Measurements from ENCODE around the gene RAB19.
A peak's percentile ranks its signal among the peaks of the same experiment; 100 is the strongest.
"Not testable (repeated sequence)": the region's sequence is repeated elsewhere in the genome, so short reads cannot be mapped to it uniquely, and the experiment has no call there.

The RAB19 gene

GRCh38 chr7:140453785-140454656 lies 50.2 kb downstream of the RAB19 start:
- Histone ChIP-seq H3K27ac (ENCODE audit: low read depth, low read length) (peak overlapping the region; percentile 80), H3K36me3 (ENCODE audit: control insufficient read depth, insufficient read depth, low read length) (peaks cover 65% of the 10 kb centered on the region), H3K4me1 (ENCODE audit: control insufficient read depth, insufficient read depth, low read length) (peaks cover 68% of the 10 kb centered on the region)
- not testable (repeated sequence) for H3K4me3 ChIP-seq (ENCODE audit: low read depth, low read length); H3K9ac ChIP-seq (ENCODE audit: low read length); H3K27me3 ChIP-seq (ENCODE audit: control insufficient read depth, insufficient read depth, low read length); H3K9me3 ChIP-seq (ENCODE audit: control insufficient read depth, insufficient read depth, low read depth, low read length)

- H3K27me3 ChIP-seq (ENCODE audit: control insufficient read depth, insufficient read depth, low read length): no peaks in the 10 kb centered on the region
- H3K4me3 ChIP-seq (ENCODE audit: low read depth, low read length): no peak overlapping the region
- peaks cover 71% of the 10 kb centered on the region for H3K36me3 ChIP-seq (ENCODE audit: control insufficient read depth, insufficient read depth, low read length)
- H3K4me1 ChIP-seq (ENCODE audit: control insufficient read depth, insufficient read depth, low read length): peaks cover 65% of the 10 kb centered on the region
- H3K27ac ChIP-seq (ENCODE audit: low read depth, low read length): peak overlapping the region; percentile 80; the same call in 1 of the 2 replicates
- no peak overlapping the region for H3K9ac ChIP-seq (ENCODE audit: low read length)
- H3K9me3 ChIP-seq (ENCODE audit: control insufficient read depth, insufficient read depth, low read depth, low read length): no peaks in the 10 kb centered on the region
These were observed 50.8 kb downstream of the RAB19 start for GRCh38 chr7:140454657-140455015.

- H3K4me1 ChIP-seq (ENCODE audit: control insufficient read depth, insufficient read depth, low read length): peaks cover 57% of the 10 kb centered on the region
- H3K9me3 ChIP-seq (ENCODE audit: control insufficient read depth, insufficient read depth, low read depth, low read length): no peaks in the 10 kb centered on the region
- peak overlapping the region; percentile 17; the same call in 1 of the 2 replicates for H3K4me3 ChIP-seq (ENCODE audit: low read depth, low read length)
- peak overlapping the region; percentile 80 for H3K27ac ChIP-seq (ENCODE audit: low read depth, low read length)
- H3K9ac ChIP-seq (ENCODE audit: low read length): peak overlapping the region; percentile 25
- H3K27me3 ChIP-seq (ENCODE audit: control insufficient read depth, insufficient read depth, low read length): no peaks in the 10 kb centered on the region
- H3K36me3 ChIP-seq (ENCODE audit: control insufficient read depth, insufficient read depth, low read length): peaks cover 79% of the 10 kb centered on the region
These were observed 51.9 kb downstream of the RAB19 start for GRCh38 chr7:140455743-140456142.

GRCh38 chr7:140456551-140457051 lies 52.7 kb downstream of the RAB19 start:
- Histone ChIP-seq H3K36me3 (ENCODE audit: control insufficient read depth, insufficient read depth, low read length) (peaks cover 87% of the 10 kb centered on the region), H3K4me1 (ENCODE audit: control insufficient read depth, insufficient read depth, low read length) (peaks cover 52% of the 10 kb centered on the region), H3K9ac (ENCODE audit: low read length) (no peak overlapping the region), H3K27me3 (ENCODE audit: control insufficient read depth, insufficient read depth, low read length) (no peaks in the 10 kb centered on the region), H3K27ac (ENCODE audit: low read depth, low read length) (no peak overlapping the region), H3K9me3 (ENCODE audit: control insufficient read depth, insufficient read depth, low read depth, low read length) (no peaks in the 10 kb centered on the region), H3K4me3 (ENCODE audit: low read depth, low read length) (no peak overlapping the region)

GRCh38 chr7:140458201-140458600 lies 54.3 kb downstream of the RAB19 start:
- no peaks in the 10 kb centered on the region for H3K27me3 ChIP-seq (ENCODE audit: control insufficient read depth, insufficient read depth, low read length)
- H3K4me1 ChIP-seq (ENCODE audit: control insufficient read depth, insufficient read depth, low read length): peaks cover 45% of the 10 kb centered on the region
- H3K9me3 ChIP-seq (ENCODE audit: control insufficient read depth, insufficient read depth, low read depth, low read length): no peaks in the 10 kb centered on the region
- H3K36me3 ChIP-seq (ENCODE audit: control insufficient read depth, insufficient read depth, low read length): peaks cover 91% of the 10 kb centered on the region
- H3K27ac ChIP-seq (ENCODE audit: low read depth, low read length): no peak overlapping the region
- no peak overlapping the region for H3K9ac ChIP-seq (ENCODE audit: low read length)
- no peak overlapping the region for H3K4me3 ChIP-seq (ENCODE audit: low read depth, low read length)

GRCh38 chr7:140458916-140459315 lies 55.1 kb downstream of the RAB19 start:
- peaks cover 89% of the 10 kb centered on the region for H3K36me3 ChIP-seq (ENCODE audit: control insufficient read depth, insufficient read depth, low read length)
- no peak overlapping the region for H3K27ac ChIP-seq (ENCODE audit: low read depth, low read length)
- H3K4me1 ChIP-seq (ENCODE audit: control insufficient read depth, insufficient read depth, low read length): peaks cover 45% of the 10 kb centered on the region
- H3K4me3 ChIP-seq (ENCODE audit: low read depth, low read length): no peak overlapping the region
- H3K9me3 ChIP-seq (ENCODE audit: control insufficient read depth, insufficient read depth, low read depth, low read length): no peaks in the 10 kb centered on the region
- no peak overlapping the region for H3K9ac ChIP-seq (ENCODE audit: low read length)
- H3K27me3 ChIP-seq (ENCODE audit: control insufficient read depth, insufficient read depth, low read length): no peaks in the 10 kb centered on the region

GRCh38 chr7:140463111-140463510 lies 59.3 kb downstream of the RAB19 start:
- Histone ChIP-seq H3K27ac (ENCODE audit: low read depth, low read length) (no peak overlapping the region), H3K9ac (ENCODE audit: low read length) (no peak overlapping the region), H3K4me1 (ENCODE audit: control insufficient read depth, insufficient read depth, low read length) (peaks cover 9% of the 10 kb centered on the region; the same call in 1 of the 2 replicates), H3K36me3 (ENCODE audit: control insufficient read depth, insufficient read depth, low read length) (peaks cover 85% of the 10 kb centered on the region), H3K4me3 (ENCODE audit: low read depth, low read length) (no peak overlapping the region), H3K27me3 (ENCODE audit: control insufficient read depth, insufficient read depth, low read length) (no peaks in the 10 kb centered on the region), H3K9me3 (ENCODE audit: control insufficient read depth, insufficient read depth, low read depth, low read length) (no peaks in the 10 kb centered on the region)

- H3K27me3 ChIP-seq (ENCODE audit: control insufficient read depth, insufficient read depth, low read length): no peaks in the 10 kb centered on the region
- peaks cover 15% of the 10 kb centered on the region for H3K36me3 ChIP-seq (ENCODE audit: control insufficient read depth, insufficient read depth, low read length)
- H3K4me3 ChIP-seq (ENCODE audit: low read depth, low read length): peak overlapping the region; percentile 97
- H3K27ac ChIP-seq (ENCODE audit: low read depth, low read length): no peak overlapping the region
- no peaks in the 10 kb centered on the region for H3K9me3 ChIP-seq (ENCODE audit: control insufficient read depth, insufficient read depth, low read depth, low read length)
- H3K4me1 ChIP-seq (ENCODE audit: control insufficient read depth, insufficient read depth, low read length): peaks cover 5% of the 10 kb centered on the region; the same call in 1 of the 2 replicates
- no peak overlapping the region for H3K9ac ChIP-seq (ENCODE audit: low read length)
These were observed 72.0 kb downstream of the RAB19 start for GRCh38 chr7:140475747-140476333.

- Histone ChIP-seq H3K27me3 (ENCODE audit: control insufficient read depth, insufficient read depth, low read length) (no peaks in the 10 kb centered on the region), H3K4me3 (ENCODE audit: low read depth, low read length) (peak overlapping the region; percentile 97), H3K9ac (ENCODE audit: low read length) (peak overlapping the region; percentile 34), H3K9me3 (ENCODE audit: control insufficient read depth, insufficient read depth, low read depth, low read length) (no peaks in the 10 kb centered on the region), H3K4me1 (ENCODE audit: control insufficient read depth, insufficient read depth, low read length) (peaks cover 10% of the 10 kb centered on the region; the same call in 1 of the 2 replicates), H3K27ac (ENCODE audit: low read depth, low read length) (no peak overlapping the region; the same call in 1 of the 2 replicates), H3K36me3 (ENCODE audit: control insufficient read depth, insufficient read depth, low read length) (peaks cover 5% of the 10 kb centered on the region)
These were observed 72.9 kb downstream of the RAB19 start for GRCh38 chr7:140476698-140477261.

Data from HUES6 (cell line).